Activated CD4-positive, alpha-beta memory T cell treated with anti-CD3 and anti-CD28 coated beads, Interleukin-2, amount 10 ng/mL, durations not matched to agents 7 days and 5 days (primary cell): ENCODE data around the gene MLKL. TPM values are rescaled to one million over a fixed set of nuclear protein-coding genes. Genes with fewer than 3 reads are reported as not detected.

ENCODE experiments used
- CTCF ChIA-PET: fragments of 350-600 bp; sonication (Branson Sonifier 250); formaldehyde crosslinking; loops from one replicate; lab custom pipeline; 2021; ENCODE audit warnings: antibody characterized with exemption, inconsistent platforms; lab: Charles Lee
- POLR2A ChIA-PET: fragments of 350-600 bp; sonication (Branson Sonifier 250); formaldehyde crosslinking; loops from one replicate; lab custom pipeline; 2021; ENCODE audit warnings: antibody characterized with exemption; lab: Charles Lee
- DNase-seq: peaks from one replicate; pipeline ENCODE4 v3.0.0-alpha.2; 2020
- H3K27ac Mint-ChIP-seq: one replicate; pipeline ENCODE4 v1.8.0; 2021; ENCODE audit warnings: mild to moderate bottlenecking, mixed read lengths
- H3K27me3 Mint-ChIP-seq: one replicate; pipeline ENCODE4 v1.8.0; 2021; ENCODE audit warnings: mixed read lengths
- H3K36me3 Mint-ChIP-seq: one replicate; pipeline ENCODE4 v1.8.0; 2021; ENCODE audit warnings: low read depth, mixed read lengths
- H3K4me1 Mint-ChIP-seq: one replicate; pipeline ENCODE4 v1.8.0; 2021; ENCODE audit warnings: mixed read lengths
- H3K4me3 Mint-ChIP-seq: one replicate; pipeline ENCODE4 v1.8.0; 2021; ENCODE audit warnings: mild to moderate bottlenecking, mixed read lengths
- H3K9me3 Mint-ChIP-seq: one replicate; pipeline ENCODE4 v1.8.0; 2021; ENCODE audit warnings: mixed read lengths
- total RNA-seq, 2 experiments: library from RNA; stranded (reverse); gene quantifications; one replicate each; pipeline ENCODE4 v1.2.3, GENCODE V29; 2021

MLKL gene
- total RNA-seq, 2 experiments from 2014 or later, result 42.8 to 45.2 TPM

DNA sequence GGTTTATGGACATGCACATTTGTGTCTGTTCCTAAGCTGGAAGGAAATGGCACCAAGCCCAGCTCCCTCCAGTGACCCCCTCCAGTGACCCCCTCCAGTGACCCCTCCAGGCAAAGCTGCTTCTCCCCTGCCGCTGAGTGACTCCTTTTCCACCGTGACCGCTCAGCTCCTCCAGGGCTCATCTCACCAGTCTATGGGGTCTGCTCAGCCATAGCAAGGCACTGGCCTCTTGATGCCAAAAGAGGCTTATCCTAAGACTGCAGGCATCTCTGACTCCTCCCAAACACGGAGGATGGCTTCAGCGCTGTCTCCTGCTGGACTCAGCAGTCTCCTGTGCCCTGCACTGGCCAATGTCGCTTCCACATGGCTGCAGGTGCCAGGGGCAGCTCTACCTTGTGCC, 38.6 kb upstream of the MLKL start:
- H3K27ac Mint-ChIP-seq, result no peak overlapping the region
- H3K4me1 Mint-ChIP-seq, result peaks cover 2% of the 10 kb centered on the region
- H3K4me3 Mint-ChIP-seq, result no peak overlapping the region
- POLR2A ChIA-PET, result no interaction called here
- no peaks in the 10 kb centered on the region for H3K27me3 Mint-ChIP-seq
- no peaks in the 10 kb centered on the region for H3K36me3 Mint-ChIP-seq
- DNase-seq, result no peak
- CTCF ChIA-PET, result interaction anchor here (0.7 to 1.5 kb wide), 2 partner anchors 13 to 27 kb away, joined by 3 to 4 read pairs; no protein-coding TSS in a partner anchor
- H3K9me3 Mint-ChIP-seq, result no peaks in the 10 kb centered on the region

- Mint-ChIP-seq H3K9me3 (no peaks in the 10 kb centered on the region), H3K36me3 (no peaks in the 10 kb centered on the region), H3K27ac (no peak overlapping the region)
These were observed 38.2 kb upstream of the MLKL start for GRCh38 chr16:74738816-74739215.

DNA sequence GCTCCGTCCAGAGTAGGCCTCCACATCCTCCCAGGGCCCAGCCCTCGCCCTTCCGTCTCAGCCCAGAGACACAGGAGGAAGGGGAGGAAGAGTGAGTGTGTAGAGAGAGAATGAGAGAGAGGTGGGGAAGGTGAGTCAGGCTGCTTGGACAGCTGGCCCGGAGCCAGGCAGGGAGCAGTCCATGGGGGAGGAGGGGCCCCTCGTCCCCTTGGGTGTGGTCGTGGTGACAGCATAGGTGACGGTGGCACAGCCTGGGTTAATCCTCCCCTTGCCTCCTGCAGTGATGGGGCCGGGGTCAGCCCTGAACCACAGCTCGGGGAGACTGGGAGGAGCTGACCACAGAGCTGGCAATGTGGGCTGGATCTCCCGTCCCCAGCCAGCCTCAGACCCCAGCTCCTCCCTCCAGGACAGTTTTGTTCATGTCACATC, 37.5 kb upstream of the MLKL start:
- Mint-ChIP-seq H3K4me3 (no peak overlapping the region), H3K36me3 (no peaks in the 10 kb centered on the region), H3K4me1 (peaks cover 2% of the 10 kb centered on the region), H3K9me3 (no peaks in the 10 kb centered on the region), H3K27me3 (no peaks in the 10 kb centered on the region), H3K27ac (no peak overlapping the region)
- ChIA-PET POLR2A (no interaction called here), CTCF (interaction anchor here (0.6 to 1.5 kb wide), 4 partner anchors 11 to 125 kb away, joined by 3 read pairs; no protein-coding TSS in a partner anchor)
- no peak for DNase-seq

More at GRCh38 chr16:74738816-74739215, 38.2 kb upstream of the MLKL start:
- Mint-ChIP-seq H3K4me1 (peaks cover 2% of the 10 kb centered on the region), H3K4me3 (no peak overlapping the region), H3K27me3 (no peaks in the 10 kb centered on the region)
- CTCF ChIA-PET, result interaction anchor here (1.3 to 1.5 kb wide), 2 partner anchors 12 to 26 kb away, joined by 3 read pairs; no protein-coding TSS in a partner anchor
- no peak for DNase-seq
- POLR2A ChIA-PET, result no interaction called here

DNA sequence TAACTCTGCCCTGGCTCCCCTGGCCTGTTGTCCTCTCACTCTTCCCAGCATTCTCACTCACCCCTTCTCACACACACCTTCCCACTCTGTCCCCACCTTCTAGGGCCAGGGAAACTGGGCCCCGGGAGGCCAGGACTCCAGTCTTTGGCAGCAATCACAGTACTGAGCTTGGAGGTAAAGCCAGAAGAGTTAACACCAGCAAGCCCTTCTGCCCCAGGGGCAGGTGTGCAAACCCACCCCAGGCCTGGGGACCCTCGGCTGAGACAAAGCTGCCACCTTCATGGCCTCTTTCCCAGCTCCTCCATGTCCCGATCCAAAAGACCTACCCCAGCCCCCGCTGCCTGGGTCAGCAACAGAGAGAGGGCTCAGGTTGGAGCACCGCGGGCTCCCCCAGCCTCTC, 36.9 kb upstream of the MLKL start:
- CTCF ChIA-PET, result interaction anchor here (0.6 to 1.3 kb wide), 3 partner anchors 10 to 125 kb away, joined by 3 read pairs; no protein-coding TSS in a partner anchor
- H3K9me3 Mint-ChIP-seq, result no peaks in the 10 kb centered on the region
- no peaks in the 10 kb centered on the region for H3K27me3 Mint-ChIP-seq
- DNase-seq, result no peak
- no peak overlapping the region for H3K4me3 Mint-ChIP-seq
- no peak overlapping the region for H3K27ac Mint-ChIP-seq
- H3K36me3 Mint-ChIP-seq, result no peaks in the 10 kb centered on the region
- POLR2A ChIA-PET, result no interaction called here
- H3K4me1 Mint-ChIP-seq, result peaks cover 2% of the 10 kb centered on the region

GRCh38 chr16:74736531-74737157, 36.0 kb upstream of the MLKL start:
- Mint-ChIP-seq H3K36me3 (no peaks in the 10 kb centered on the region), H3K9me3 (no peaks in the 10 kb centered on the region), H3K27me3 (no peaks in the 10 kb centered on the region), H3K27ac (no peak overlapping the region), H3K4me3 (no peak overlapping the region), H3K4me1 (peaks cover 2% of the 10 kb centered on the region)
- no peak for DNase-seq
- ChIA-PET CTCF (no interaction called here), POLR2A (no interaction called here)

- Mint-ChIP-seq H3K4me3 (no peak overlapping the region), H3K36me3 (no peaks in the 10 kb centered on the region), H3K4me1 (peaks cover 2% of the 10 kb centered on the region), H3K27ac (no peak overlapping the region), H3K9me3 (no peaks in the 10 kb centered on the region), H3K27me3 (no peaks in the 10 kb centered on the region)
- POLR2A ChIA-PET, result no interaction called here
- CTCF ChIA-PET, result no interaction called here
- DNase-seq, result no peak
These were observed 34.9 kb upstream of the MLKL start for GRCh38 chr16:74735554-74735953.

DNA sequence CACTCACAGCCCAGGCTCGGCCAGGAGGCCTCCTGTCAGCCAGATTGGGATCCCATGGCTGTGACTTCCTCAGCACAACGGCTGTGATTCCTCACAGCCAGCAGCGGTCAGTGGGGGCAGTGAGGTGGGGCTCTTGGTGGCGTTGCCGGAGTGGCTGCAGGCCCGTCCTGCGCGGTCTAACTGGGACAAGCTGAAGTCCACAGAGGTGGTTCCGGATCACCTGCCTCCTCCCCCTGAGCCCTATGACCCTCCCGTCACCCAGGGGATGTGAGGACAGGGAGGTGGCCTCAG, 34.4 kb upstream of the MLKL start:
- no peak overlapping the region for H3K27ac Mint-ChIP-seq
- CTCF ChIA-PET, result no interaction called here
- no peaks in the 10 kb centered on the region for H3K27me3 Mint-ChIP-seq
- POLR2A ChIA-PET, result no interaction called here
- H3K4me3 Mint-ChIP-seq, result no peak overlapping the region
- no peaks in the 10 kb centered on the region for H3K36me3 Mint-ChIP-seq
- H3K4me1 Mint-ChIP-seq, result peaks cover 6% of the 10 kb centered on the region
- no peaks in the 10 kb centered on the region for H3K9me3 Mint-ChIP-seq
- no peak for DNase-seq

DNA sequence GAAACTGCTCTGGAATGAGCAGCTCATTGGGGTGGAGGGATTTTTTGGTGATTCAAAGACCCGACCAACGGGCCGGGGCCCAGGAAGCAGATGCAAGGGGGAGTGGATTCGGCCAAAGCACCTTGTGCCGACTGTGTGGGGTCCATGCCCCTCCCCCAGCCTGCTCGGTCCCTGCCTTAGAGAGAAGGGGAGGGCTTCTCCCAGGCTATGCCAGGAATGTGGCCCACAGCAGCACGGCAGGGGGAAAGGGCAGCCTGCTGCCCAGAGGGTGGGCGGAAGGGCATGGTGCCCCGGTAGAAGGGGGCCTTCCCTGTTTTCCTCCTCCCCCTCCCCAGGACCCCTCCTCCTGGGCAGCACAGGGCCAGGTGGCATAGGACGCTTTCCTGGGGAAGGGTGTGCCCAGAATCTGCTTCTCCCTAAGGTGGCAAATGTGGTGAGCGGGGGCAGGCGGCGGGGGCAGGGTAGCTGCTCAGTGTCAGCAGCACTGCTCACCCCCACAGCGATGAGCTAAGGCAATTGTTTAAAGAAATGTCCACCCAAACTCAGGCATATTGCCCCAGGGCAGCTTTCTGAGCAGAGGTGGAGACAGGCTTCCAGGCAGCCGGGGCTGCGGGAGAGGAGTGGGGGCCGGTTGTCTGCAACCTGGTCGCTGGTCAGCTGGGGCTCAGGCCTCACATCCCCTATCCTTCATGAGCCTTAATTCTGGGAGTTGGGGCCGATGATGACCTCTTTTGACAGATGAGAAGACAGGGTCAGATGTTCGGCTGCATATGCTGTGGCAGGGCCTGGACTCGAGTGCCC, 33.9 kb upstream of the MLKL start:
- H3K4me1 Mint-ChIP-seq, result peaks cover 8% of the 10 kb centered on the region

DNA sequence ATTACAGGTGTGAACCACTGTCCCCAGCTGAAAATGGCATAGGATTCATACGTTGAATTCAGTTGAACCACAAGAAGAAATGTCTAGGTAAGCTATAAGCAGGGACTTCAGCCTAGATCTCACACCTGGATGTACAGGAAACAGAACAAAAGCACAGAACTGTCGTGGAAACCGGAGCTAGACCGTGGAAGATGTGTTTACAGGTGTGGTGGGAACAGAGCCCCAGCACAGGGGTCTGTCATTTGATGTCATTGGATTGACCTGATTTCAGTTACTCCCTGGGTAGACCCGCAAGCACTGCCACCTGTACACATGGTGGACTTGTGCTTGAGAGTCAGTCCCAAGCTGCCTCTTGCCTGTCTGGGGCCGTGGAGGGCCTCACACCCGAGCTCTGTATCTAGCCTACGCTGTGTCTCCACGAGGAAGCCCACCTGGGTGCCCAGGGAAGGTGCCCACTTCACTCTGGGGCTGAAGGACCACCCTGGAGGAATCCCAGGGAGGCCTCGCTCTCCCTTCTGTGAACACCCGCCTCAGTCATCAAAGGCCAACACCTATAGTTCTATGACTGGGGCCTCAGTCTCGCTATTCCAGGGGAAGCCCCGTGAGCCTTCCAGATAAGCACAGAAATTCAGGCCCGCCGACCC, 32.2 kb upstream of the MLKL start:
- Mint-ChIP-seq H3K36me3 (no peaks in the 10 kb centered on the region), H3K27ac (no peak overlapping the region), H3K4me3 (no peak overlapping the region), H3K9me3 (no peaks in the 10 kb centered on the region), H3K4me1 (peaks cover 8% of the 10 kb centered on the region), H3K27me3 (no peaks in the 10 kb centered on the region)
- CTCF ChIA-PET, result no interaction called here
- POLR2A ChIA-PET, result no interaction called here
- no peak for DNase-seq

More for the DNA sequence above, 33.9 kb upstream of the MLKL start:
- no peaks in the 10 kb centered on the region for H3K27me3 Mint-ChIP-seq
- ChIA-PET POLR2A (no interaction called here), CTCF (no interaction called here)
- no peaks in the 10 kb centered on the region for H3K9me3 Mint-ChIP-seq
- H3K27ac Mint-ChIP-seq, result no peak overlapping the region
- no peak for DNase-seq
- H3K4me3 Mint-ChIP-seq, result no peak overlapping the region
- H3K36me3 Mint-ChIP-seq, result no peaks in the 10 kb centered on the region

- Mint-ChIP-seq H3K27me3 (no peaks in the 10 kb centered on the region), H3K36me3 (no peaks in the 10 kb centered on the region), H3K9me3 (peaks cover 3% of the 10 kb centered on the region), H3K4me3 (no peak overlapping the region), H3K27ac (no peak overlapping the region), H3K4me1 (peaks cover 8% of the 10 kb centered on the region)
- POLR2A ChIA-PET, result no interaction called here
- DNase-seq, result no peak
- CTCF ChIA-PET, result no interaction called here
These were observed 31.3 kb upstream of the MLKL start for GRCh38 chr16:74731853-74732477.

DNA sequence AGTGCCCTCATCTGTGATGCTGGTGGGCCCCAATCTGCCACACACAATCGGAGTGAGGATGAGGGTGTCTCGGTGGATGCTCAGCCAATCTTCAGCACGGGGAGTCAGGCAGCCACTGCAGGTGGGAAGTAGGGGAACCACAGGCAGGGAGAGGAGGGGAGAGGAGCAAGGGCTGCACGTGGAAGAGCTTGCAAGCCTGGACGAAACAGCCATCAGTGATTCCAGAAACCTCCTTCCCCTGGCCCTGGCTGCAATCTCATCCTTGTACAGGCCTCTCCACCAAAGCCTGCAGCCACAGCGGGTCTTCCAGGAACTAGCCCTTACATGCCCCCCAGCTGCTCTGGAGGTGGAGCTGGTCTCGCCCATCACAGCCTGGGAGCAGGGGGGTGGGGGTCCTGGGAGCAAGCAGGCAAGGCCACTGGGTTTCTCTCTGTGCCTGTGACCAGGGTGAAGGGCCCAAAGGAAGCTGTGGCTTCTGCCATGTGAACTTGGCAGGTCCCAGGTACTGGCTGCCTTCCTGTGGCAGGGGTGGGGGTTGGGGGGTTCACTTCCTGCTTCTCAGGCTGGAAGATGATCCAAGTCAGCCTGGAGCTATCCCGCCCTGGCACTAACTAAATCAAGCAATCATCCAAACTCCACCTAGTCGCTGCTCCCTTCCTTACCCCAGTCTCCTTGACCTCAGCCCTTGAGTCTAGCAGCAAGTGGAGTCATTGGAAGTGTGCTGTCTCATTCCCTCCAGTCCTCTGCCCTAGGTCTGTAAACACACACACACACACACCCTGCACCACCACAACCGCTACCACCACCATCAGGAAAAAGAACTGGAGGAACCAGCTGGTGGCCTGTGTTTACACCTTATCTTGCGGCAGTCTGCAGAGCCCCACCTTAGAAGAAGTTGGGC, 29.4 kb upstream of the MLKL start:
- Mint-ChIP-seq H3K27ac (no peak overlapping the region), H3K36me3 (no peaks in the 10 kb centered on the region), H3K4me3 (no peak overlapping the region), H3K4me1 (peaks cover 8% of the 10 kb centered on the region), H3K27me3 (no peaks in the 10 kb centered on the region), H3K9me3 (peaks cover 9% of the 10 kb centered on the region)
- DNase-seq, result no peak
- ChIA-PET POLR2A (interaction anchor here (0.8 kb wide), 1 partner anchor 45 kb away, joined by 4 read pairs; the partner anchor contains the start of gene FA2H), CTCF (interaction anchor here (0.6 to 1.4 kb wide), 2 partner anchors 133 to 530 kb away, joined by 4 to 5 read pairs; no protein-coding TSS in a partner anchor)

GRCh38 chr16:74727903-74728302, 27.2 kb upstream of the MLKL start:
- H3K36me3 Mint-ChIP-seq, result no peaks in the 10 kb centered on the region
- H3K9me3 Mint-ChIP-seq, result peaks cover 9% of the 10 kb centered on the region
- no peak overlapping the region for H3K4me3 Mint-ChIP-seq
- no peaks in the 10 kb centered on the region for H3K27me3 Mint-ChIP-seq
- no peak for DNase-seq
- POLR2A ChIA-PET, result no interaction called here
- peaks cover 8% of the 10 kb centered on the region for H3K4me1 Mint-ChIP-seq
- CTCF ChIA-PET, result interaction anchor here (0.6 to 2.7 kb wide), 2 partner anchors 15 to 25 kb away, joined by 3 to 19 read pairs; no protein-coding TSS in a partner anchor
- no peak overlapping the region for H3K27ac Mint-ChIP-seq
